CD14-positive monocyte (primary cell): ENCODE data around the gene DGAT2L6. TPM values are rescaled to one million over a fixed set of nuclear protein-coding genes. Genes with fewer than 3 reads are reported as not detected.

Source experiments
- DNase-seq, 3 donors: peaks; one replicate each; pipeline ENCODE4 v3.0.0-alpha.2; 2011 to 2022
- H2AFZ ChIP-seq: 2 replicates; pipeline ENCODE4 v1.6.0; 2012; ENCODE audit warnings: mild to moderate bottlenecking, low read depth, low read length, inconsistent platforms; ENCODE audit not compliant: insufficient read depth, poor library complexity, severe bottlenecking
- H3K27ac ChIP-seq, 2 donors: 1 replicate in 1 of 2; 2 replicates in 1 of 2; pipeline ENCODE4 v1.5.1; 2012 to 2013; ENCODE audit warnings: low read length in 2 of 2, control low read depth in 1 of 2, inconsistent platforms in 1 of 2, low read depth in 1 of 2, mild to moderate bottlenecking in 1 of 2
- H3K27me3 ChIP-seq, 2 donors: one replicate each; pipeline versions ENCODE4 v1.6.0 to v1.6.1; 2011 to 2013; ENCODE audit warnings: low read length in 2 of 2; ENCODE audit not compliant: control insufficient read depth in 2 of 2, insufficient read depth in 2 of 2
- H3K36me3 ChIP-seq, 2 donors: replicated peaks in 1 of 2; 1 replicate in 1 of 2; 2 replicates in 1 of 2; pipeline versions ENCODE4 v1.5.1 to v1.6.1; 2012 to 2013; ENCODE audit warnings: low read length in 2 of 2, control low read depth in 1 of 2, inconsistent platforms in 1 of 2, mild to moderate bottlenecking in 1 of 2; ENCODE audit not compliant: insufficient read depth in 2 of 2, control insufficient read depth in 1 of 2
- H3K4me1 ChIP-seq, 2 donors: 1 replicate in 1 of 2; 2 replicates in 1 of 2; pipeline versions ENCODE4 v1.5.1 to v1.6.1; 2012 to 2013; ENCODE audit warnings: low read length in 2 of 2, control low read depth in 1 of 2, inconsistent platforms in 1 of 2, mild to moderate bottlenecking in 1 of 2, moderate library complexity in 1 of 2; ENCODE audit not compliant: insufficient read depth in 2 of 2, control insufficient read depth in 1 of 2
- H3K4me2 ChIP-seq: replicated peaks from 2 replicates; pipeline ENCODE3; 2012; ENCODE audit warnings: low read length, moderate library complexity, mild to moderate bottlenecking; ENCODE audit not compliant: poor library complexity, severe bottlenecking; ENCODE audit errors: extremely low read depth
- H3K4me3 ChIP-seq, 3 experiments: fragments of 200-600 bp in 1 of 3; sonication (generic) in 1 of 3; replicated peaks in 1 of 3; 1 replicate in 2 of 3; 2 replicates in 1 of 3; pipeline ENCODE4 v1.5.1; 2011 to 2013; ENCODE audit warnings: low read length in 3 of 3, mild to moderate bottlenecking in 3 of 3, control low read depth in 2 of 3, low read depth in 2 of 3, inconsistent platforms in 1 of 3, moderate library complexity in 1 of 3
- H3K79me2 ChIP-seq: 2 replicates; pipeline ENCODE4 v1.6.0; 2012; ENCODE audit warnings: mild to moderate bottlenecking, control low read depth, inconsistent platforms, low read length, moderate library complexity; ENCODE audit not compliant: insufficient read depth
- H3K9ac ChIP-seq: 2 replicates; pipeline ENCODE4 v1.6.0; 2017; ENCODE audit warnings: low read length, mild to moderate bottlenecking; ENCODE audit not compliant: insufficient read depth, poor library complexity, severe bottlenecking
- H3K9me3 ChIP-seq, 2 donors: replicated peaks in 1 of 2; 1 replicate in 1 of 2; 2 replicates in 1 of 2; pipeline versions ENCODE4 v1.5.1 to v1.6.1; 2012 to 2013; ENCODE audit warnings: low read length in 2 of 2, control low read depth in 1 of 2; ENCODE audit not compliant: control insufficient read depth in 1 of 2, insufficient read depth in 1 of 2
- H4K20me1 ChIP-seq: 2 replicates; pipeline ENCODE4 v1.6.0; 2012; ENCODE audit warnings: mild to moderate bottlenecking, low read length, control low read depth, moderate library complexity; ENCODE audit not compliant: insufficient read depth
- H3K27ac Mint-ChIP-seq, 7 donors: one replicate each; pipeline ENCODE4 v1.8.0; 2020; ENCODE audit warnings: mild to moderate bottlenecking in 7 of 7, mixed read lengths in 7 of 7, moderate library complexity in 6 of 7, inconsistent platforms in 2 of 7
- H3K27me3 Mint-ChIP-seq, 3 donors: one replicate each; pipeline ENCODE4 v1.8.0; 2021 to 2022; ENCODE audit warnings: low read depth in 3 of 3, mild to moderate bottlenecking in 3 of 3, mixed read lengths in 3 of 3, moderate library complexity in 3 of 3, inconsistent platforms in 1 of 3
- H3K36me3 Mint-ChIP-seq, 2 donors: one replicate each; pipeline ENCODE4 v1.8.0; 2020; ENCODE audit warnings: mixed read lengths in 2 of 2, inconsistent platforms in 1 of 2, mild to moderate bottlenecking in 1 of 2
- H3K4me1 Mint-ChIP-seq: one replicate; pipeline ENCODE4 v1.8.0; 2020; ENCODE audit warnings: mild to moderate bottlenecking, mixed read lengths
- H3K4me3 Mint-ChIP-seq, 2 donors: one replicate each; pipeline ENCODE4 v1.8.0; 2020; ENCODE audit warnings: mild to moderate bottlenecking in 2 of 2, mixed read lengths in 2 of 2, moderate library complexity in 1 of 2
- H3K9me3 Mint-ChIP-seq, 7 donors: one replicate each; pipeline ENCODE4 v1.8.0; 2020 to 2022; ENCODE audit warnings: mixed read lengths in 7 of 7, mild to moderate bottlenecking in 6 of 7, moderate library complexity in 6 of 7, inconsistent platforms in 2 of 7
- CTCF ChIP-seq: fragments of 200-600 bp; IDR thresholded peaks from one replicate; pipeline ENCODE4 v1.8.0; 2022; ENCODE audit warnings: antibody characterized with exemption, mild to moderate bottlenecking
- WGBS: methylation state at CpG from one replicate; pipeline ENCODE4 v1.1.5; 2013; ENCODE audit warnings: missing lambda C conversion rate; ENCODE audit not compliant: insufficient coverage; 5-methylcytosine and 5-hydroxymethylcytosine counted together
- intact Hi-C, 2 donors: fragments of 100-400 bp; cut with micrococcal nuclease; formaldehyde crosslinking; loops; one replicate each; pipeline versions ENCODE4 v1.15.0 to v1.15.1; 2023
- polyA plus RNA-seq, 3 donors: library from polyadenylated mRNA; depleted of rRNA in 1 of 3; unstranded in 2 of 3; stranded (reverse) in 1 of 3; fragments of 300-500 nt in 2 of 3; fragments of >200 nt in 1 of 3; fragmentation: Illumina TruSeq in 2 of 3; gene quantifications; 1 replicate in 2 of 3; 2 replicates in 1 of 3; pipeline ENCODE4 v1.2.3, GENCODE V29; 2012 to 2021

The DGAT2L6 gene
- polyA plus RNA-seq, 3 donors: not detected

GRCh38 chrX:70244881-70245280, 67.6 kb downstream of the DGAT2L6 start:
- no peaks in the 10 kb centered on the region for H3K9me3 ChIP-seq
- H3K27ac ChIP-seq: no peak overlapping the region
- H3K4me1 ChIP-seq: no peaks in the 10 kb centered on the region
- Mint-ChIP-seq H3K36me3 (no peaks in the 10 kb centered on the region), H3K9me3 (peaks cover 0 to 3% (median 0%) of the 10 kb centered on the region in 7 donors), H3K4me1 (no peaks in the 10 kb centered on the region), H3K27ac (no peak overlapping the region), H3K4me3 (no peak overlapping the region), H3K27me3 (peaks cover 0 to 3% (median 1%) of the 10 kb centered on the region in 3 donors)
- H3K4me3 ChIP-seq: no peak overlapping the region
- H3K9ac ChIP-seq: no peak overlapping the region
- no CpG with 5 or more reads among the region's 6 CpGs for WGBS
- H3K79me2 ChIP-seq: no peaks in the 10 kb centered on the region
- H3K4me2 ChIP-seq: no peak overlapping the region
- no peak for TF ChIP-seq CTCF
- no peaks in the 10 kb centered on the region for H4K20me1 ChIP-seq
- DNase-seq: no peak
- intact Hi-C loops: no loop called here
- no peak overlapping the region for H2AFZ ChIP-seq
- no peaks in the 10 kb centered on the region for H3K36me3 ChIP-seq
- H3K27me3 ChIP-seq: peaks cover 0 to 2% of the 10 kb centered on the region in 2 donors

- WGBS: no CpG with 5 or more reads among the region's 2 CpGs
- Histone ChIP-seq H3K27me3 (peaks cover 0 to 4% of the 10 kb centered on the region in 2 donors), H4K20me1 (no peaks in the 10 kb centered on the region), H3K79me2 (no peaks in the 10 kb centered on the region), H3K4me2 (no peak overlapping the region), H3K36me3 (no peaks in the 10 kb centered on the region), H3K9ac (no peak overlapping the region), H2AFZ (no peak overlapping the region), H3K4me3 (no peak overlapping the region), H3K27ac (no peak overlapping the region), H3K4me1 (no peaks in the 10 kb centered on the region), H3K9me3 (no peaks in the 10 kb centered on the region)
- Mint-ChIP-seq H3K4me3 (no peak overlapping the region), H3K36me3 (no peaks in the 10 kb centered on the region), H3K27ac (no peak overlapping the region), H3K4me1 (no peaks in the 10 kb centered on the region), H3K9me3 (peaks cover 0 to 3% (median 0%) of the 10 kb centered on the region in 7 donors), H3K27me3 (peaks cover 0 to 1% (median 0%) of the 10 kb centered on the region in 3 donors)
- no peak for TF ChIP-seq CTCF
- DNase-seq: no peak
- intact Hi-C loops: no loop called here
These were observed 70.0 kb downstream of the DGAT2L6 start for GRCh38 chrX:70247252-70247651.
